A673 (cell line): ENCODE data around the gene SNX13. TPM values are rescaled to one million over a fixed set of nuclear protein-coding genes. Genes with fewer than 3 reads are reported as not detected.

Source experiments
- BruUV-seq: library from RNA; stranded (reverse); fragments of 400-500 nt; replicated peaks from 2 replicates; lab custom pipeline; 2021; lab: Mats Ljungman, UMichigan
- CTCF ChIA-PET: fragments of 300-600 bp; sonication (Branson Sonifier 250); formaldehyde crosslinking; loops from one replicate; lab custom pipeline; 2022; ENCODE audit warnings: antibody characterized with exemption; lab: Charles Lee
- POLR2A ChIA-PET: fragments of 300-600 bp; sonication (Branson Sonifier 250); formaldehyde crosslinking; loops from one replicate; lab custom pipeline; 2022; ENCODE audit warnings: antibody characterized with exemption; ENCODE audit not compliant: low non-redundant PET; lab: Charles Lee
- DNase-seq: peaks from one replicate; pipeline ENCODE4 v3.0.0-alpha.2; 2015; ENCODE audit warnings: low spot score
- H3K27ac ChIP-seq: fragments of 200-600 bp; sonication (generic); 2 replicates; pipeline ENCODE4 v1.5.1; 2016; ENCODE audit warnings: mixed run types, low read depth, mild to moderate bottlenecking, mixed read lengths, antibody characterized with exemption, low read length; ENCODE audit not compliant: poor library complexity, severe bottlenecking
- H3K27me3 ChIP-seq: fragments of 200-600 bp; sonication (generic); replicated peaks from 2 replicates; pipeline ENCODE4 v1.6.1; 2017; ENCODE audit warnings: mixed run types, low read depth, mild to moderate bottlenecking, mixed read lengths, antibody characterized with exemption, low read length; ENCODE audit not compliant: insufficient read depth, poor library complexity
- H3K36me3 ChIP-seq: fragments of 200-600 bp; sonication (generic); 2 replicates; pipeline ENCODE4 v1.6.1; 2016; ENCODE audit warnings: mixed run types, mild to moderate bottlenecking, mixed read lengths, antibody characterized with exemption, low read length; ENCODE audit not compliant: insufficient read depth, poor library complexity, severe bottlenecking
- H3K4me1 ChIP-seq: fragments of 200-600 bp; sonication (generic); 2 replicates; pipeline ENCODE4 v1.6.1; 2017; ENCODE audit warnings: mixed run types, mild to moderate bottlenecking, mixed read lengths, antibody characterized with exemption, low read length; ENCODE audit not compliant: insufficient read depth, poor library complexity, severe bottlenecking
- H3K4me3 ChIP-seq: fragments of 200-600 bp; sonication (generic); 2 replicates; pipeline ENCODE4 v1.5.1; 2016; ENCODE audit warnings: low read depth, mixed run types, mild to moderate bottlenecking, mixed read lengths, low read length; ENCODE audit not compliant: poor library complexity, severe bottlenecking
- H3K9me3 ChIP-seq: fragments of 200-600 bp; sonication (generic); 2 replicates; pipeline ENCODE4 v1.6.1; 2016; ENCODE audit warnings: mixed run types, low read depth, mild to moderate bottlenecking, mixed read lengths, antibody characterized with exemption, low read length; ENCODE audit not compliant: poor library complexity, severe bottlenecking
- CTCF ChIP-seq: fragments of 300-800, 200-600 bp; sonication (generic); conservative IDR thresholded peaks from 2 replicates; pipeline ENCODE4 v1.5.1; 2017; ENCODE audit warnings: low read depth, mild to moderate bottlenecking, antibody characterized with exemption, low read length, moderate library complexity, mixed read lengths
- EZH2 ChIP-seq: fragments of 200-600 bp; sonication (generic); IDR thresholded peaks from 2 replicates; pipeline ENCODE4 v1.6.1; 2017; ENCODE audit warnings: borderline replicate concordance, low read depth, mild to moderate bottlenecking, mixed read lengths, antibody characterized with exemption, low read length; ENCODE audit not compliant: poor library complexity, severe bottlenecking
- intact Hi-C: fragments of 100-400 bp; cut with micrococcal nuclease; formaldehyde crosslinking; loops from one replicate; pipeline ENCODE4 v1.10.0; 2022; ENCODE audit not compliant: unreplicated experiment
- total RNA-seq: library from RNA; stranded (reverse); gene quantifications from 2 replicates; pipeline ENCODE4 v1.2.3, GENCODE V29; 2021

SNX13 gene
- total RNA-seq, 1 experiment from 2014 or later = 31.2 TPM

GRCh38 chr7:17855202-17855601 is 85.1 kb downstream of the SNX13 start:
- Histone ChIP-seq H3K36me3 (peaks cover 5% of the 10 kb centered on the region), H3K4me1 (no peaks in the 10 kb centered on the region), H3K9me3 (peaks cover 7% of the 10 kb centered on the region), H3K27me3 (no peaks in the 10 kb centered on the region), H3K4me3 (no peak overlapping the region), H3K27ac (no peak overlapping the region)
- intact Hi-C loops = no loop called here
- BruUV-seq = no TSS peak
- POLR2A ChIA-PET = no interaction called here
- CTCF ChIA-PET = no interaction called here
- TF ChIP-seq EZH2 (no peak), CTCF (no peak)
- DNase-seq = no peak

- Histone ChIP-seq H3K4me3 (no peak overlapping the region), H3K9me3 (peaks cover 7% of the 10 kb centered on the region), H3K36me3 (no peaks in the 10 kb centered on the region), H3K4me1 (no peaks in the 10 kb centered on the region), H3K27ac (no peak overlapping the region), H3K27me3 (no peaks in the 10 kb centered on the region)
- ChIA-PET POLR2A (no interaction called here), CTCF (no interaction called here)
- no TSS peak for BruUV-seq
- intact Hi-C loops = no loop called here
- TF ChIP-seq EZH2 (no peak), CTCF (no peak)
- DNase-seq = no peak
Observed at GRCh38 chr7:17854261-17855047, 85.8 kb downstream of the SNX13 start.

GRCh38 chr7:17852361-17852760 is 87.9 kb downstream of the SNX13 start:
- Histone ChIP-seq H3K27me3 (no peaks in the 10 kb centered on the region), H3K36me3 (no peaks in the 10 kb centered on the region), H3K27ac (no peak overlapping the region), H3K4me3 (no peak overlapping the region), H3K4me1 (no peaks in the 10 kb centered on the region), H3K9me3 (peaks cover 7% of the 10 kb centered on the region)
- TF ChIP-seq EZH2 (no peak), CTCF (no peak)
- ChIA-PET CTCF (no interaction called here), POLR2A (no interaction called here)
- intact Hi-C loops = no loop called here
- no peak for DNase-seq
- BruUV-seq = no TSS peak
